HG02938 (cell line): ENCODE data around the gene PCSK5.
"Not testable (repeated sequence)": the region's sequence is repeated elsewhere in the genome, so short reads cannot be mapped to it uniquely, and the experiment has no call there.

Experiments used
- ATAC-seq: cut with Tn5 transposase; IDR thresholded peaks from one replicate; pipeline ENCODE4 v1.9.1; 2021; ENCODE audit warnings: mild to moderate bottlenecking, moderate library complexity; ENCODE audit not compliant: unreplicated experiment

PCSK5 gene

GRCh38 chr9:76296561-76297310, 406.3 kb downstream of the PCSK5 start:
- no peak for ATAC-seq

GRCh38 chr9:76297721-76298239, 407.3 kb downstream of the PCSK5 start:
- no peak for ATAC-seq

GRCh38 chr9:76298521-76299144, 408.2 kb downstream of the PCSK5 start:
- ATAC-seq = no peak

- no peak for ATAC-seq
These were observed 412.1 kb downstream of the PCSK5 start for GRCh38 chr9:76302543-76302942.

- ATAC-seq = peak; percentile 61
These were observed 412.6 kb downstream of the PCSK5 start for GRCh38 chr9:76302947-76303550.

GRCh38 chr9:76307047-76307446, 416.6 kb downstream of the PCSK5 start:
- not testable (repeated sequence) for ATAC-seq

- ATAC-seq = no peak
These were observed 420.1 kb downstream of the PCSK5 start for GRCh38 chr9:76310577-76310976.

- no peak for ATAC-seq
These were observed 420.5 kb downstream of the PCSK5 start for GRCh38 chr9:76310991-76311390.

- ATAC-seq = no peak
These were observed 421.1 kb downstream of the PCSK5 start for GRCh38 chr9:76311537-76311936.

GRCh38 chr9:76313771-76314170, 423.3 kb downstream of the PCSK5 start:
- ATAC-seq = no peak

- no peak for ATAC-seq
These were observed 423.8 kb downstream of the PCSK5 start for GRCh38 chr9:76314321-76314720.

- no peak for ATAC-seq
These were observed 425.6 kb downstream of the PCSK5 start for GRCh38 chr9:76316069-76316468.

GRCh38 chr9:76319466-76319865, 429.0 kb downstream of the PCSK5 start:
- not testable (repeated sequence) for ATAC-seq

- no peak for ATAC-seq
These were observed 430.8 kb downstream of the PCSK5 start for GRCh38 chr9:76321195-76321828.

GRCh38 chr9:76322810-76323209, 432.3 kb downstream of the PCSK5 start:
- ATAC-seq = no peak

GRCh38 chr9:76323490-76323889, 433.0 kb downstream of the PCSK5 start:
- no peak for ATAC-seq

GRCh38 chr9:76324030-76324429, 433.6 kb downstream of the PCSK5 start:
- not testable (repeated sequence) for ATAC-seq

- ATAC-seq = no peak
These were observed 439.6 kb downstream of the PCSK5 start for GRCh38 chr9:76330034-76330433.

- ATAC-seq = no peak
These were observed 442.9 kb downstream of the PCSK5 start for GRCh38 chr9:76333388-76333787.

- no peak for ATAC-seq
These were observed 443.5 kb downstream of the PCSK5 start for GRCh38 chr9:76333964-76334363.

- ATAC-seq = no peak
These were observed 445.6 kb downstream of the PCSK5 start for GRCh38 chr9:76336027-76336426.
